DMS53 treated with DMSO at 0.1 percent for 48 hours (cell line): ENCODE data around the gene ICAM4.
"Not testable (repeated sequence)": the region's sequence is repeated elsewhere in the genome, so short reads cannot be mapped to it uniquely, and the experiment has no call there.

Experiments
- DNase-seq: peaks from one replicate; lab custom pipeline; 2025; ENCODE audit not compliant: unreplicated experiment; lab: John Stamatoyannopoulos, UW

The ICAM4 gene, protein sequence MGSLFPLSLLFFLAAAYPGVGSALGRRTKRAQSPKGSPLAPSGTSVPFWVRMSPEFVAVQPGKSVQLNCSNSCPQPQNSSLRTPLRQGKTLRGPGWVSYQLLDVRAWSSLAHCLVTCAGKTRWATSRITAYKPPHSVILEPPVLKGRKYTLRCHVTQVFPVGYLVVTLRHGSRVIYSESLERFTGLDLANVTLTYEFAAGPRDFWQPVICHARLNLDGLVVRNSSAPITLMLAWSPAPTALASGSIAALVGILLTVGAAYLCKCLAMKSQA

DNA sequence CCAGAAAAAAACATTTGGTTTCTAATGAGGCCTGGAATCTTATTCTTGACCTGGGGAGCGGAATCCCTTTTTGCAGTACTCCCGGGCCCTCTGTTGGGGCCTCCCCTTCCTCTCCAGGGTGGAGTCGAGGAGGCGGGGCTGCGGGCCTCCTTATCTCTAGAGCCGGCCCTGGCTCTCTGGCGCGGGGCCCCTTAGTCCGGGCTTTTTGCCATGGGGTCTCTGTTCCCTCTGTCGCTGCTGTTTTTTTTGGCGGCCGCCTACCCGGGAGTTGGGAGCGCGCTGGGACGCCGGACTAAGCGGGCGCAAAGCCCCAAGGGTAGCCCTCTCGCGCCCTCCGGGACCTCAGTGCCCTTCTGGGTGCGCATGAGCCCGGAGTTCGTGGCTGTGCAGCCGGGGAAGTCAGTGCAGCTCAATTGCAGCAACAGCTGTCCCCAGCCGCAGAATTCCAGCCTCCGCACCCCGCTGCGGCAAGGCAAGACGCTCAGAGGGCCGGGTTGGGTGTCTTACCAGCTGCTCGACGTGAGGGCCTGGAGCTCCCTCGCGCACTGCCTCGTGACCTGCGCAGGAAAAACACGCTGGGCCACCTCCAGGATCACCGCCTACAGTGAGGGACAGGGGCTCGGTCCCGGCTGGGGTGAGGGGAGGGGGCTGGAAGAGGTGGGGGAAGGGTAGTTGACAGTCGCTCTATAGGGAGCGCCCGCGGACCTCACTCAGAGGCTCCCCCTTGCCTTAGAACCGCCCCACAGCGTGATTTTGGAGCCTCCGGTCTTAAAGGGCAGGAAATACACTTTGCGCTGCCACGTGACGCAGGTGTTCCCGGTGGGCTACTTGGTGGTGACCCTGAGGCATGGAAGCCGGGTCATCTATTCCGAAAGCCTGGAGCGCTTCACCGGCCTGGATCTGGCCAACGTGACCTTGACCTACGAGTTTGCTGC, at the start of gene ICAM4:
ICAM4 (plus strand) TSS at position 153 of the 935 bp plus-strand sequence; CDS start at position 211, 58 bp downstream.
- DNase-seq: no peak

GRCh38 chr19:10237702-10238101, 49.1 kb upstream of the ICAM4 start:
- DNase-seq: no peak

- DNase-seq: peak; percentile 85
Observed at GRCh38 chr19:10238172-10238783, 48.5 kb upstream of the ICAM4 start.

- not testable (repeated sequence) for DNase-seq
Observed at GRCh38 chr19:10241826-10242449, 44.8 kb upstream of the ICAM4 start.

DNA sequence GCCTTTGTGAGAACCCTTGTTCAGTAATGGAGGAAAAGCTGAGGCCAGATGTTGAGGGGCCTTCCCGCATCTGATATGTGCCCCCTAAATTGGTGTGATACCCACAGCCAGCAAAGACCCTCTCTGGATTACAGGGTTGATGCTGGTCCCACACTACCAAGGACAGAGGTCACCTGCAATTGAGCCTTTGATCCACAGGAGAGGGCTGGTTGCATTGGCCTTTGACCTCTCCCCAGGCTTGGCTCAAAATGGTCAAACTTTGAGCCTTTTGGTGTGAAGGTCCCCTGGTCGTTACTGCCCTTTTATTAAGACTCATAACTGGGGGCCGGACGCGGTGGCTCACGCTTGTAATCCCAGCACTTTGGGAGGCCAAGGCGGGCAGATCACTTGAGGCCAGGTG, 43.1 kb upstream of the ICAM4 start:
- DNase-seq: no peak

GRCh38 chr19:10245189-10245939, 41.4 kb upstream of the ICAM4 start:
- no peak for DNase-seq

- no peak for DNase-seq
Observed at GRCh38 chr19:10246511-10246910, 40.2 kb upstream of the ICAM4 start.

GRCh38 chr19:10251792-10252694, 34.7 kb upstream of the ICAM4 start, which contains the start of gene MRPL4:
TSS of gene MRPL4 (plus strand) at chr19:10252214. CDS start at chr19:10252254, 40 bp downstream.
- peak; percentile 94 for DNase-seq

- no peak for DNase-seq
Observed at GRCh38 chr19:10252707-10253106, 34.0 kb upstream of the ICAM4 start.

- no peak for DNase-seq
Observed at GRCh38 chr19:10254244-10254643, 32.5 kb upstream of the ICAM4 start.

DNA sequence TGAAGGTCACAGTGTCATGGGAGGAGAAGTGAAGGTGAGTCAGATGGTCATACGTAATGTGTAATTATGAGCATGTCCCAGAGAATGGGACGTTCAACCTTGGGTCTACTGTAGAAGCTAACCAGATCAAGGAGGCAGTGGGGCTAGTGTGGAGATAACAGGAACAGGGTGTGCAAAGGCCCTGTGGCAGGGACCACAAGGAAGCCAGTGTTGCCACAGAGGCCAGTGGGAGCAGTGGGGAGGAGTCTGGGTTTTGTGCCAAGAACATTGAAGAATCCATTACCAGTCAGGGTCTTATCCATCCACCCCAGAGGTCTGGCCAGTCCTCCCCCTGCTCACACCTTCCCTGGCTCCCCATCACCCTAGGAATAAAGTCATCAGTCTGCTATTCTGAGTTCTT, 31.4 kb upstream of the ICAM4 start:
- no peak for DNase-seq

DNA sequence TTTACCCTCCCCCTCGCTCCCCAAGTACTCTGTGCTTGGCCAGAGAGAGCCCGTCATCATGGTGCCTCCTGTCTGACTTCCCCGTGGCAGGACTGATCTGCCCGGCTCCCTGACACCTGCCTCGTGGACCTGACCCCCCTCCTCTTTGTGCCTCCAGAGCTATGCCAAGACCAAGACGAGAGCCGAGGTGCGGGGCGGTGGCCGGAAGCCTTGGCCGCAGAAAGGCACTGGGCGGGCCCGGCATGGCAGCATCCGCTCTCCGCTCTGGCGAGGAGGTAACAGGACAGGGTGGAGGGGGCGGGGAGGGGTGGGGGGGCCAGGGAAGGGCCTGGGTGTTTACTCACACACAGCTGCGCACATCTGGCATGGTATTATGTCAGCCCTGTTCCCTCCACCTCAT, 30.2 kb upstream of the ICAM4 start:
- DNase-seq: no peak

GRCh38 chr19:10256970-10257615, 29.7 kb upstream of the ICAM4 start:
- no peak for DNase-seq

DNA sequence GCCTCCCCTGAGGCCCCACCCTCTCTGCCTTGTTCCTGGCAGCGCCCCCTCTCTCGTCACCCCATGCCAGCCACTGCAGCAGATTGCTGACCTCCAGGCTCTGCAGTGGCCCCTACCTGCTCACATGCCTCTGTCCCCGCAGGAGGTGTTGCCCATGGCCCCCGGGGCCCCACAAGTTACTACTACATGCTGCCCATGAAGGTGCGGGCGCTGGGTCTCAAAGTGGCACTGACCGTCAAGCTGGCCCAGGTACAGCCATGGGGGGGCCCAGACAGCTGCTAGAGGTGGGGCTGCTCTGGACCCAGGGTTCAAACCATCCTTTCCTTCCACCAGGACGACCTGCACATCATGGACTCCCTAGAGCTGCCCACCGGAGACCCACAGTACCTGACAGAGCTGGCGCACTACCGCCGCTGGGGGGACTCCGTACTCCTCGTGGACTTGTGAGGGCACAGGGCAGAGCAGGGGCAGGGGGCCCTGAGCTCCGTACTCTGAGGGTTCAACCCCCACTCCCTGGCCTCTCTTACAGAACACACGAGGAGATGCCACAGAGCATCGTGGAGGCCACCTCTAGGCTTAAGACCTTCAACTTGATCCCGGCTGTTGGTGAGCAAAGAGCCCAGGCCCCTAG, 28.6 kb upstream of the ICAM4 start:
- DNase-seq: no peak

GRCh38 chr19:10259162-10259905, 27.4 kb upstream of the ICAM4 start:
- peak; percentile 75 for DNase-seq

DNA sequence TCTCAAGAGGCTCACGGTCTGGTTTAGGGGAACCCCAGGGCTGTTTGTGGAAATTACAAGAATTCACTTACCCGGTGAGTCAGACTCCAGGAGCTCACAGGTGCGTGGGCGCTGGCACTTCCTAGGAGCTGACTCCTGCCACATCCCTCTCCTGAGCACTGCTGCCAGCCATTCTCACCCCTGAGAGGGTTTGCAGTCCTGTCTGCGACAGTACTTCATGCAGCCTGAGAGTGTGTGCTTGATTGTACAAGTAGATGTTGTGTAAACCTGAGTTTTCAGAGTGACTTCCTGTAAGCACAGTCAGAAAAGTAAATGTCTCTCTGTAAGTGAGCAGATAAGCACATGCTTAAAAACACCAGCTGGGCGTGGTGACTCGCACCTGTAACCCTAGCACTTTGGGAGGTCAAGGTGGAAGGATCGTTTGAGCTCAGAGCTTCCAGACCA, 26.6 kb upstream of the ICAM4 start:
- DNase-seq: peak; percentile 48

GRCh38 chr19:10262771-10263170, 24.0 kb upstream of the ICAM4 start:
- no peak for DNase-seq

- DNase-seq: no peak
Observed at GRCh38 chr19:10266706-10267105, 20.0 kb upstream of the ICAM4 start.
